IMR-90 (cell line): ENCODE results near the gene GBF1. TPM values are rescaled to one million over a fixed set of nuclear protein-coding genes. Genes with fewer than 3 reads are reported as not detected.

Experiments
- ATAC-seq: fragments of 200-7000 bp; cut with Tn5 transposase; 2 replicates; pipeline ENCODE4 v1.9.1; 2020; ENCODE audit warnings: low read depth, mild to moderate bottlenecking, moderate library complexity
- BruUV-seq: library from RNA; stranded (reverse); fragments of 400-500 nt; replicated peaks from 2 replicates; lab custom pipeline; 2021; lab: Mats Ljungman, UMichigan
- CTCF ChIA-PET: fragments of 300-600 bp; formaldehyde crosslinking; extraction: SDS; loops from one replicate; lab custom pipeline; 2021; ENCODE audit warnings: antibody characterized with exemption; lab: Yijun Ruan, JAX
- POLR2A ChIA-PET: fragments of 300-600 bp; sonication (Branson Sonifier 250); formaldehyde crosslinking; loops from one replicate; lab custom pipeline; 2022; ENCODE audit warnings: antibody characterized with exemption; ENCODE audit not compliant: unreplicated experiment; lab: Charles Lee
- DNase-seq: peaks from one replicate; pipeline ENCODE4 v3.0.0; 2013
- H2AFZ ChIP-seq: replicated peaks from 2 replicates; pipeline ENCODE3; 2013; ENCODE audit warnings: low read length, mild to moderate bottlenecking; ENCODE audit not compliant: poor library complexity
- H2AK5ac ChIP-seq: 2 replicates; pipeline ENCODE4 v1.6.1; 2013; ENCODE audit warnings: low read depth, low read length, inconsistent platforms
- H2AK9ac ChIP-seq: replicated peaks from 2 replicates; pipeline ENCODE3; 2013; ENCODE audit warnings: mild to moderate bottlenecking, low read depth, low read length, moderate library complexity; ENCODE audit not compliant: poor library complexity
- H2BK120ac ChIP-seq: 2 replicates; pipeline ENCODE4 v1.6.1; 2013; ENCODE audit warnings: low read depth, low read length, inconsistent platforms
- H2BK15ac ChIP-seq: 3 replicates; pipeline ENCODE4 v1.6.1; 2013; ENCODE audit warnings: low read depth, low read length, inconsistent platforms
- H2BK20ac ChIP-seq: 2 replicates; pipeline ENCODE4 v1.6.1; 2013; ENCODE audit warnings: low read depth, mild to moderate bottlenecking, inconsistent platforms, low read length, moderate library complexity
- H2BK5ac ChIP-seq: 2 replicates; pipeline ENCODE4 v1.6.1; 2013; ENCODE audit warnings: mild to moderate bottlenecking, low read depth, low read length, inconsistent platforms; ENCODE audit not compliant: poor library complexity, severe bottlenecking
- H3K14ac ChIP-seq: replicated peaks from 2 replicates; pipeline ENCODE4 v1.6.1; 2013; ENCODE audit warnings: low read depth, low read length, inconsistent platforms
- H3K18ac ChIP-seq: 2 replicates; pipeline ENCODE4 v1.6.1; 2013; ENCODE audit warnings: low read depth, low read length, control low read depth
- H3K23ac ChIP-seq: 2 replicates; pipeline ENCODE4 v1.6.1; 2013; ENCODE audit warnings: low read depth, low read length, inconsistent platforms
- H3K27ac ChIP-seq: 2 replicates; pipeline ENCODE4 v1.5.1; 2013; ENCODE audit warnings: mild to moderate bottlenecking, control low read depth, low read length; ENCODE audit not compliant: insufficient read depth
- H3K27me3 ChIP-seq: 2 replicates; pipeline ENCODE4 v1.6.1; 2013; ENCODE audit warnings: low read length; ENCODE audit not compliant: control insufficient read depth, insufficient read depth
- H3K36me3 ChIP-seq: 2 replicates; pipeline ENCODE4 v1.6.1; 2013; ENCODE audit warnings: low read length, mixed read lengths; ENCODE audit not compliant: control insufficient read depth, insufficient read depth
- H3K4ac ChIP-seq: 2 replicates; pipeline ENCODE4 v1.6.1; 2013; ENCODE audit warnings: low read depth, low read length, inconsistent platforms
- H3K4me1 ChIP-seq: 2 replicates; pipeline ENCODE4 v1.6.1; 2013; ENCODE audit warnings: low read length, mixed read lengths; ENCODE audit not compliant: control insufficient read depth, insufficient read depth
- H3K4me2 ChIP-seq: 2 replicates; pipeline ENCODE4 v1.6.1; 2013; ENCODE audit warnings: low read depth, mild to moderate bottlenecking, control low read depth, low read length, moderate library complexity
- H3K4me3 ChIP-seq: 2 replicates; pipeline ENCODE4 v1.5.1; 2013; ENCODE audit warnings: low read depth, mild to moderate bottlenecking, control low read depth, low read length, moderate library complexity; ENCODE audit not compliant: insufficient read depth
- H3K56ac ChIP-seq: 2 replicates; pipeline ENCODE4 v1.6.1; 2013; ENCODE audit warnings: low read length, inconsistent platforms; ENCODE audit not compliant: insufficient read depth; ENCODE audit errors: extremely low read depth
- H3K79me1 ChIP-seq, 2 experiments: 2 replicates each; pipeline ENCODE4 v1.6.1; 2013; ENCODE audit warnings: low read length in 2 of 2, inconsistent platforms in 1 of 2, low read depth in 1 of 2
- H3K9ac ChIP-seq: 2 replicates; pipeline ENCODE4 v1.6.1; 2013; ENCODE audit warnings: low read depth, low read length, control low read depth
- H3K9me1 ChIP-seq: 2 replicates; pipeline ENCODE4 v1.6.1; 2013; ENCODE audit warnings: low read length, inconsistent platforms; ENCODE audit not compliant: insufficient read depth
- H3K9me3 ChIP-seq: 2 replicates; pipeline ENCODE4 v1.6.1; 2013; ENCODE audit warnings: low read length; ENCODE audit not compliant: control insufficient read depth, insufficient read depth
- H4K20me1 ChIP-seq: 2 replicates; pipeline ENCODE4 v1.6.1; 2013; ENCODE audit warnings: low read length, inconsistent platforms; ENCODE audit not compliant: insufficient read depth
- H4K5ac ChIP-seq: 2 replicates; pipeline ENCODE4 v1.6.1; 2013; ENCODE audit warnings: mild to moderate bottlenecking, low read depth, low read length, control low read depth
- H4K8ac ChIP-seq, 2 experiments: 2 replicates each; pipeline ENCODE4 v1.6.1; 2013; ENCODE audit warnings: low read depth in 2 of 2, low read length in 2 of 2, control low read depth in 1 of 2, inconsistent platforms in 1 of 2
- H4K91ac ChIP-seq: 2 replicates; pipeline ENCODE4 v1.6.1; 2013; ENCODE audit warnings: low read depth, low read length, inconsistent platforms; ENCODE audit not compliant: insufficient read depth
- MAZ ChIP-seq: IDR thresholded peaks from 2 replicates; pipeline ENCODE4 v1.6.1; 2012; ENCODE audit warnings: low read depth, mild to moderate bottlenecking, low read length, improper control_type of control experiment, moderate library complexity, borderline replicate concordance
- RFX5 ChIP-seq: IDR thresholded peaks from 2 replicates; pipeline ENCODE4 v1.8.0; 2012; ENCODE audit warnings: low read depth, mild to moderate bottlenecking, low read length, moderate library complexity
- WGBS, 2 experiments: methylation state at CpG; one replicate each; pipeline versions ENCODE4 v1.1.5 to v1.1.7; 2013; ENCODE audit warnings: missing lambda C conversion rate in 2 of 2; ENCODE audit not compliant: insufficient read length in 1 of 2; ENCODE audit errors: extremely low coverage in 2 of 2; 5-methylcytosine and 5-hydroxymethylcytosine counted together
- dilution Hi-C: fragments of 300-500 bp; cut with HindIII; formaldehyde crosslinking; loops from one replicate; pipeline ENCODE4 v1.14.3; 2018; ENCODE audit warnings: low sequenced_read_pairs; ENCODE audit not compliant: unreplicated experiment
- in situ Hi-C: fragments of 300-500 bp; cut with MboI; formaldehyde crosslinking; loops from 3 replicates; pipeline ENCODE4 v1.14.3; 2019; ENCODE audit warnings: low sequenced_read_pairs, inconsistent platforms, mixed read lengths
- intact Hi-C: fragments of 100-400 bp; cut with micrococcal nuclease; formaldehyde crosslinking; loops from 2 replicates; pipeline ENCODE4 v1.10.0; 2022
- polyA plus RNA-seq, 3 experiments: library from polyadenylated mRNA; depleted of rRNA; stranded (reverse); fragments of >200 nt; gene quantifications; 2 replicates each; pipeline ENCODE4 v1.2.3, GENCODE V29; 2012; ENCODE audit warnings: low replicate concordance in 1 of 3
- total RNA-seq: library from RNA; depleted of rRNA; stranded (reverse); fragments of >200 nt; gene quantifications from 2 replicates; pipeline ENCODE4 v1.2.3, GENCODE V29; 2012

Gene GBF1
- total and polyA plus RNA-seq, 2 of the 4 experiments (the other 2 are of a cell fraction) = 38.7 to 40.1 TPM

DNA sequence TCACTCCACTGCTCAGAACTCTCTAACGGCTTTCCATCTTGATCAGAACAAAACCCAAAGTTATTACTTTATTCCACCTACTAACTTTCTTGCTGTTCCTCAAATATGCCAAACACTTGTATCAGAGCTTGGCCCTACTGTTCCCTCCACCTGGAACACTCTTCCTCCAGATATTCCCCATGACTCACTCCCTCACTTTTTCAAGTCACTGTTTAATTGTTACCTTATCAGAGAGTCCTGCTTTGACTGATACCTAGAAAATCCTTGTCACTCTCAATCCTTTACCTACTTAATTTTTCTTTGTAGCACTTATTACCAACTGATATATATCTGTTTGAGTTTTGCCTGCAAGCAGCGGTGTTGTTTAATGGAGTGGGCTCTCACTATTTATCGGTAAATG is 144.6 kb downstream of the GBF1 start:
- ChIA-PET CTCF (no interaction called here), POLR2A (no interaction called here)
- Histone ChIP-seq H3K9me1 (peaks cover 4% of the 10 kb centered on the region), H4K91ac (no peak overlapping the region), H3K79me1 (peaks cover 0 to 5% of the 10 kb centered on the region in 2 experiments; a peak in 2 of 4 replicates), H3K36me3 (no peaks in the 10 kb centered on the region), H4K5ac (no peak overlapping the region), H3K27me3 (no peaks in the 10 kb centered on the region), H2AK5ac (no peak overlapping the region), H3K9ac (no peak overlapping the region), H3K14ac (no peak overlapping the region), H3K9me3 (no peaks in the 10 kb centered on the region), H2AK9ac (no peak overlapping the region), H2BK5ac (no peak overlapping the region), H2BK15ac (no peak overlapping the region), H3K4me2 (no peak overlapping the region), H3K23ac (no peak overlapping the region), H2AFZ (no peak overlapping the region), H4K20me1 (peaks cover 3% of the 10 kb centered on the region; the same call in 1 of the 2 replicates), H4K8ac (no peak overlapping the region), H3K4ac (no peak overlapping the region), H3K56ac (no peak overlapping the region), H3K18ac (no peak overlapping the region), H3K4me3 (no peak overlapping the region), H2BK120ac (no peak overlapping the region), H3K4me1 (peaks cover 3% of the 10 kb centered on the region), H3K27ac (no peak overlapping the region), H2BK20ac (no peak overlapping the region)
- no CpG with 5 or more reads among the region's 3 CpGs for WGBS, 2 experiments
- no peak for TF ChIP-seq RFX5
- no peak for TF ChIP-seq MAZ
- no peak for ATAC-seq
- no peak for DNase-seq
- no TSS peak for BruUV-seq
- dilution Hi-C loops = no loop called here
- in situ Hi-C loops = loop anchor here (5.0 kb wide), 1 partner anchor 87 kb away; no protein-coding TSS in a partner anchor
- intact Hi-C loops = loop anchor here (10.0 kb wide), 1 partner anchor 255 kb away; the partner anchor contains the start of gene TRIM8
